ENCODE data around the gene SLC6A13.

GRCh38 chr12:292186-292585 is 29.6 kb upstream of the SLC6A13 start:
- no peak for TF ChIP-seq CTCF (conservative IDR thresholded peaks at IDR 0.05; ENCODE audit: low read depth, low read length)
- no peak for TF ChIP-seq EZH2 (IDR thresholded peaks at IDR 0.05; ENCODE audit: low read length, unreplicated experiment)
- no peak for TF ChIP-seq EZH2phosphoT487 (IDR thresholded peaks at IDR 0.05; ENCODE audit: borderline replicate concordance, low read length)

Measured in PC-3 (cell line).